Endothelial cell (in vitro differentiated cells): ENCODE results near the gene SNTB2. TPM values are rescaled to one million over a fixed set of nuclear protein-coding genes. Genes with fewer than 3 reads are reported as not detected.
A peak's percentile ranks its signal among the peaks of the same experiment; 100 is the strongest.

Source experiments
- DNase-seq: peaks from one replicate; pipeline ENCODE4 v3.0.0; 2021; ENCODE audit warnings: low spot score
- H3K27ac Mint-ChIP-seq: one replicate; pipeline ENCODE4 v1.8.0; 2021; ENCODE audit warnings: mixed read lengths, inconsistent platforms; ENCODE audit not compliant: unreplicated experiment
- H3K27me3 Mint-ChIP-seq: one replicate; pipeline ENCODE4 v1.8.0; 2021; ENCODE audit warnings: mild to moderate bottlenecking, moderate library complexity, mixed read lengths, inconsistent platforms; ENCODE audit not compliant: unreplicated experiment
- H3K36me3 Mint-ChIP-seq: one replicate; pipeline ENCODE4 v1.8.0; 2021; ENCODE audit warnings: mild to moderate bottlenecking, low read depth, mixed read lengths, inconsistent platforms; ENCODE audit not compliant: unreplicated experiment
- H3K4me1 Mint-ChIP-seq: one replicate; pipeline ENCODE4 v1.8.0; 2021; ENCODE audit warnings: mild to moderate bottlenecking, mixed read lengths, inconsistent platforms; ENCODE audit not compliant: unreplicated experiment
- H3K4me3 Mint-ChIP-seq: one replicate; pipeline ENCODE4 v1.8.0; 2021; ENCODE audit warnings: mild to moderate bottlenecking, mixed read lengths, inconsistent platforms; ENCODE audit not compliant: unreplicated experiment
- H3K9me3 Mint-ChIP-seq: one replicate; pipeline ENCODE4 v1.8.0; 2021; ENCODE audit warnings: mixed read lengths, inconsistent platforms; ENCODE audit not compliant: unreplicated experiment
- CTCF ChIP-seq: fragments of 200-600 bp; sonication (generic); IDR thresholded peaks from one replicate; pipeline ENCODE4 v1.5.0; 2021; ENCODE audit warnings: antibody characterized with exemption; ENCODE audit not compliant: unreplicated experiment
- total RNA-seq: library from RNA; stranded (reverse); fragmentation: NEBNext Ultra II Directional; extraction: Animal tissue kit (Norgen Biotek cat#: 25700); gene quantifications from one replicate; pipeline ENCODE4 v1.2.1, GENCODE V29; 2021; ENCODE audit not compliant: unreplicated experiment

SNTB2 gene
- total RNA-seq, 1 donor from 2014 or later: 16.8 TPM

GRCh38 chr16:69329369-69330285 is 142.7 kb downstream of the SNTB2 start:
- peaks cover 32% of the 10 kb centered on the region for H3K36me3 Mint-ChIP-seq
- H3K4me3 Mint-ChIP-seq: peak overlapping the region; percentile 88
- no peaks in the 10 kb centered on the region for H3K9me3 Mint-ChIP-seq
- peak overlapping the region; percentile 24 for H3K27ac Mint-ChIP-seq
- TF ChIP-seq CTCF: no peak
- peaks cover 12% of the 10 kb centered on the region for H3K27me3 Mint-ChIP-seq
- peak; percentile 34 for DNase-seq
- peaks cover 14% of the 10 kb centered on the region for H3K4me1 Mint-ChIP-seq

GRCh38 chr16:69330286-69331109 is 143.5 kb downstream of the SNTB2 start, which contains the start of gene PDF:
TSS of gene PDF (minus strand) at chr16:69330588. CDS start at chr16:69330570, 18 bp downstream.
- H3K36me3 Mint-ChIP-seq: peaks cover 31% of the 10 kb centered on the region
- no peaks in the 10 kb centered on the region for H3K9me3 Mint-ChIP-seq
- H3K27me3 Mint-ChIP-seq: peaks cover 11% of the 10 kb centered on the region
- peaks cover 14% of the 10 kb centered on the region for H3K4me1 Mint-ChIP-seq
- peak; percentile 26 for TF ChIP-seq CTCF
- peak within 1 kb of the TSS; percentile 88 for H3K4me3 Mint-ChIP-seq
- DNase-seq: peak; percentile 94
- H3K27ac Mint-ChIP-seq: peak within 1 kb of the TSS; percentile 77

- peaks cover 14% of the 10 kb centered on the region for H3K4me1 Mint-ChIP-seq
- H3K27ac Mint-ChIP-seq: no peak overlapping the region
- peaks cover 9% of the 10 kb centered on the region for H3K27me3 Mint-ChIP-seq
- H3K36me3 Mint-ChIP-seq: peaks cover 38% of the 10 kb centered on the region
- no peak overlapping the region for H3K4me3 Mint-ChIP-seq
- TF ChIP-seq CTCF: no peak
- H3K9me3 Mint-ChIP-seq: no peaks in the 10 kb centered on the region
- DNase-seq: no peak
These were observed 147.7 kb downstream of the SNTB2 start for GRCh38 chr16:69334696-69335095.

GRCh38 chr16:69338557-69339288 is 151.8 kb downstream of the SNTB2 start:
- Mint-ChIP-seq H3K27me3 (peaks cover 7% of the 10 kb centered on the region), H3K9me3 (no peaks in the 10 kb centered on the region), H3K4me1 (peaks cover 32% of the 10 kb centered on the region), H3K27ac (peak overlapping the region; percentile 87), H3K4me3 (peak overlapping the region; percentile 98), H3K36me3 (peaks cover 49% of the 10 kb centered on the region)
- DNase-seq: no peak
- no peak for TF ChIP-seq CTCF
